OCI-LY3 (cell line): Measurements from ENCODE around the gene PSMF1.

Experiments
- CTCF ChIP-seq: fragments of 200-600, 300-600 bp; sonication (generic); IDR thresholded peaks from 2 replicates; pipeline ENCODE4 v1.5.1; 2014; ENCODE audit warnings: antibody characterized with exemption, low read length, low read depth
- EZH2phosphoT487 ChIP-seq: fragments of 200-600 bp; shearing (Covaris generic); IDR thresholded peaks from 2 replicates; pipeline ENCODE4 v1.6.1; 2018; ENCODE audit warnings: antibody characterized with exemption, mixed run types, low read depth

GRCh38 chr20:1184260-1184637 is 65.8 kb downstream of the PSMF1 start:
- TF ChIP-seq CTCF (no peak), EZH2phosphoT487 (no peak)
